Measurements from ENCODE around the gene DGLUCY.
"Not testable (repeated sequence)": the region's sequence is repeated elsewhere in the genome, so short reads cannot be mapped to it uniquely, and the experiment has no call there.

The DGLUCY gene

GRCh38 chr14:91159906-91160305 lies 46.0 kb downstream of the DGLUCY start:
- DNase-seq (ENCODE audit: extremely low spot score, insufficient read length, low read depth) (no peak), FAIRE-seq (no peak)

DNA sequence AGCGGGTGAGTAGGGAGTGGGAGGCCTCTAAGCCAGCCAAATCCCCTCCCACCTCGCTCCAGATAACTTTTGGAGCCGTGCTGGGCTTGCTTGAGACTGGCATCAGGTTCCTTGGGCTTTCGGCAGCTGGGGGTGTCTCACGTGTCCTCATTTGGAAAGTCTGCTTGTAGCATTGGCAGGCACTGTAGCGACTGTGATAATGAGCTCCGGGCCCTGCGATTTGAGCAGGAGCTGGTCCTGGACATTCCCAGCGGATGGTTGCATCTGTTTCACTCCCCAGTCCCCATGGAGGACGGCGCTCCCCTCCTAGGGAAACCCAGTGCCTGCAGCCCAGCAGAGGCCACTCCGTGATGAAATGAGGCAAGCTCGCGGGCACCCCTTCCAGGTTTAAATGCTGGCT lies 49.4 kb downstream of the DGLUCY start:
- DNase-seq (ENCODE audit: extremely low spot score, insufficient read length, low read depth): no peak
- FAIRE-seq: no peak

DNA sequence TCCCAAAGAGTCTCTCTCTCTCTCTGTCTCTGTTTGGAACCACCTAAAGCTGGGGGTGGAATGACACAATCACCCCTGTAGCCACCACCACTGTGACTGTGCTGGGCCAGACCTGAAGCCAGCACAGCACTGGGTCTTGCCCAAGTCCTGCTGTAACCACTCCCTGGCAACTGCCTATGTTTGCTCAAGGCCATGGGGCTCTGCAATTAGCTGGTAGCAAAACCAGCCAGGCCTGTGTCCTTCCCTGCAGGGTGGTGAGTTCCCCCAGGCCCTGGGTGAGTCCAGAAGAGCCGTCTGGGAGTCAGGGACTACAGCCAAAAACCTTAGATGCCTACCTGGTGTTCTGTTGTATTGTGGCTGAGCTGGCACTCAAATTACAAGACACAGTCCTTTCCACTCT lies 50.8 kb downstream of the DGLUCY start:
- FAIRE-seq: no peak
- no peak for DNase-seq (ENCODE audit: extremely low spot score, insufficient read length, low read depth)

GRCh38 chr14:91167380-91167770 lies 53.5 kb downstream of the DGLUCY start:
- DNase-seq (ENCODE audit: extremely low spot score, insufficient read length, low read depth) (no peak), FAIRE-seq (no peak)

DNA sequence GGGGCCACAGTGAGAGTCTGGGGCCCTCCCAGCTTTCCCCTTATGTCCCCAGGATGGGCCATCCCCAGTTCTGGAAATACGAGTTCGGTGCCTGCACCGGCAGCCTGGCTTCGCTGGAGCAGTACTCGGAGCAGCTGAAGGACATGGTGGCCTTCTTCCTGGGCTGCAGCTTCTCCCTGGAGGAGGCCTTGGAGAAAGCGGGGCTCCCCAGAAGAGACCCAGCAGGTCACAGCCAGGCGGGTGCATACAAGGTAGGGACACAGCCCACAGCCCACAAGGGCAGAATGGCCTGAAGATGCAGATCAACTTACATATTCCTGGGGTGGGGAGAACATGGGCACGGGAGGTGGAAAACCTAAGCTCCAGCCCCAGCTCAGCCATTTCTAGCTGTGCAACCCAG lies 56.1 kb downstream of the DGLUCY start:
- FAIRE-seq (no peak), DNase-seq (ENCODE audit: extremely low spot score, insufficient read length, low read depth) (no peak)

GRCh38 chr14:91170504-91171121 lies 56.7 kb downstream of the DGLUCY start:
- no peak for DNase-seq (ENCODE audit: extremely low spot score, insufficient read length, low read depth)

GRCh38 chr14:91171291-91171690 lies 57.4 kb downstream of the DGLUCY start:
- DNase-seq (ENCODE audit: extremely low spot score, insufficient read length, low read depth) (no peak), FAIRE-seq (no peak)

More at GRCh38 chr14:91170504-91171121, 56.7 kb downstream of the DGLUCY start:
- no peak for FAIRE-seq

DNA sequence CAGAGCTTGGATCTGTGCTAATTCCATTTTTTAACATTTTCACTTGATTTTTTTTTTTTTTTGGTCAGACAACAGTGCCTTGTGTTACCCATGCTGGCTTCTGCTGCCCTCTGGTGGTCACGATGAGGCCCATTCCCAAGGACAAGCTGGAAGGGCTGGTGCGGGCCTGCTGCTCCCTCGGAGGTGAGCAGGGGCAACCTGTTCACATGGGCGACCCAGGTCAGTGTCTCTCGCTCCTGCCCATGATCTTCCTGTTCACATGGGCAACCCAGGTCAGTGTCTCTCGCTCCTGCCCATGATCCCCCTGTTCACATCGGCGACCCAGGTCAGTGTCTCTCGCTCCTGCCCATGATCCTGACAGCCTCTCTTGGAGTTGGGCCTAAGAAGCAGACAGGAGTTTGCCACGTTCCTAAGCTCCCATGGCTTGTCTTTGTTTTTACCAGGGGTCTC lies 59.4 kb downstream of the DGLUCY start:
- peak; percentile 81 for FAIRE-seq
- peak; percentile 54 for DNase-seq (ENCODE audit: extremely low spot score, insufficient read length, low read depth)

GRCh38 chr14:91173904-91174303 lies 60.0 kb downstream of the DGLUCY start:
- DNase-seq (ENCODE audit: extremely low spot score, insufficient read length, low read depth) (no peak), FAIRE-seq (no peak)

- FAIRE-seq: no peak
- DNase-seq (ENCODE audit: extremely low spot score, insufficient read length, low read depth): no peak
Observed at GRCh38 chr14:91175291-91176201, 61.7 kb downstream of the DGLUCY start.

DNA sequence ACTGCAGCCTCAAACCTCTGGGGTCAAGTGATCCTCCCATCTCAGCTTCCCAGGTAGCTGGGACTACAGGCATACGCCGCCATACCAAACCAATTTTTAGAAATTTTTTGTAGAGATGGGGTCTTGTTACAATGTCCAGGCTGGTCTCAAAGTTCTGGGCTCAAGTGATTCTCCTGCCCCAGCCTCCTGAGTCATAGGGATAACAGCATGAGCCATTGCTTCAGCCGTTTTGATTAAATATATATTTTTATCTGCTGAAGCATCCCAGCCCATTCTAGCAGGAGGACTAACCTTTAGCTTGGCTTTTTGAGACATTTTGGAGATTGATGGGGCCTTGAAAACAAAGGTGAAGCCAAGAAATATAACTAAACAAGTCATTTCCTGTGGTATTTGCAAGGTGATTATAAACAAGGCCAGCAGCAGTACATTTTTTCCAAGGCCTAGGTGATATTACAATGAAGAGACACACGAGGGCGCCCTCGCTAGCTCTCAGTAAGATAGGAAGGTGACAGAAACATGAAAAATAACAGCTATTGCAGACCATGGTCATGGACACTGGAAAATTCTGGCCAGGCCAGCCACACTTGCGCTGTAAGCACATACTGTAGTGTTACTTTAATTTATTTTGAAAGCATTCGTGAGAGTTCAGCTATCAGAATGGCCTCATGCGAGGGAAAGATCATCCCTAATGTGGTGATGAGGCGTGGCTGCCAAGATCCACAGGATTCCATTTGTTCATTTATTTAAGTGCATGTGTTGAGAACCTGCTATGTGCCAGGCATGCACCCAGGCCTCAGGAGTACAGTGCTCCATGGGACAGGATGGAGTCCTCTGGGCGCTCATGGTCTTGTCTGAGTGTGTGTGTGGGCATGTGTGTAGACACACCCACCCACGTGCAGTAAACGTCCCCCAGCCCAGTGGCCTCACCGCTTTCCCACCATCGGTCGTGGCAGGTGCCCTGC lies 63.5 kb downstream of the DGLUCY start:
- FAIRE-seq: peak; percentile 94
- DNase-seq (ENCODE audit: extremely low spot score, insufficient read length, low read depth): peak; percentile 48

- DNase-seq (ENCODE audit: extremely low spot score, insufficient read length, low read depth) (no peak), FAIRE-seq (no peak)
Observed at GRCh38 chr14:91180611-91181010, 66.7 kb downstream of the DGLUCY start.

DNA sequence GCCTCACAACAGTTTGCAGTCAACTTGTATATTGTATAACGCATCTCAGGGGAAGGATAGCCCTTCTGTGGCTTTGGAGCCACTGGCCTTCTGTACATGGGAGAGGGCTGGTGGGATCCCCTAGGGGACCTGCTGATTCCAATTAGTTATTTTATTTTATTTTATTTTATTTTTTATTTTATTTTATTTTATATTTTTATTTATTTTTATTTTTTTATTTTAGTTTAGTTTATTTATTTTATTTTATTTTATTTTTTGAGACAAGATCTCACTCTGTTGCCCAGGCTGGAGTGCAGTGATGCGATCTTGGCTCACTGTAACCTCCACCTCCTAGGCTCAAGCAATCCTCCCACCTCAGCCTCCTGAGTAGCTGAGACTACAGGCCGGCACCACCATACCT lies 68.9 kb downstream of the DGLUCY start:
- FAIRE-seq; DNase-seq (ENCODE audit: extremely low spot score, insufficient read length, low read depth): not testable (repeated sequence)

DNA sequence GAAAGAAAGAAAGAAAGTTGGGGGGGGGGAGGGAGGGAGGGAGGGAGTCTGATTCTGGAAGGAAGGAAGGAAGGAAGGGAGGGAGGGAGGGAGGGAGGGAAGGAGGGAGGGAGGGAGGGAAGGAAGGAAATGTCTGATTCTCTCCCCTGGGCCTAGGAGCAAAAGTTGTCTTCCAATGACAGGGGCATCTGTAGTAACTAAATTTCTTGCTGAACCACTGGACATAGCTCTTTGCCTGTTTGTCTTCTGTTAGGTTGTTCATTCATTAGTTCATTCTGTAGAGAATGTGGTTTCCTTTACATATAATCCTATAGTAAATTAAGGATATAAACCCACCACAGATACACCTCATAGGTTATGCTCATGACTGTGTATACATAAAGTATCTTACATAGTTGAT lies 70.7 kb downstream of the DGLUCY start:
- no peak for FAIRE-seq
- no peak for DNase-seq (ENCODE audit: extremely low spot score, insufficient read length, low read depth)

- DNase-seq (ENCODE audit: extremely low spot score, insufficient read length, low read depth) (no peak), FAIRE-seq (no peak)
Observed at GRCh38 chr14:91185721-91186120, 71.8 kb downstream of the DGLUCY start.

- FAIRE-seq (no peak), DNase-seq (ENCODE audit: extremely low spot score, insufficient read length, low read depth) (no peak)
Observed at GRCh38 chr14:91186515-91187066, 72.7 kb downstream of the DGLUCY start.

- FAIRE-seq (no peak), DNase-seq (ENCODE audit: extremely low spot score, insufficient read length, low read depth) (no peak)
Observed at GRCh38 chr14:91187271-91187670, 73.4 kb downstream of the DGLUCY start.

DNA sequence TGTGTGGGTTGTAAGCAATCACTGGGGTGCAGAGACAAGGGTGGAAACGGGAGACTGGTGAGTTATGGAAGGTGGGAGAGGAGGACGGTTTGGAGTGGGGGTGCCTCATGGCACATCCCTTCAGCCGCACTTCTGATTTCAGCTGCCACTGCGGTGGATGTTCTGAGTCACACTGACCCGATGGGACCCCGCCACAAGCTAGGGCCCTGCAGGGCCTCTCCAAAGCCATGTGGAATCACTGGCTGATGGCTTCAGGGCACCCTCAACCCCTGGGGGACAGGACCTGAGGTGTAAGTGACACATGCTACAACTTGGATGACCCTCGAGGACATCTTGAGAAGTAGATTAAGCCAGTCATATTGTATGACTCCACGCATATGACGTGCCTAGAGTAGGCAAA lies 77.0 kb downstream of the DGLUCY start:
- no peak for DNase-seq (ENCODE audit: extremely low spot score, insufficient read length, low read depth)
- FAIRE-seq: no peak

- FAIRE-seq (no peak), DNase-seq (ENCODE audit: extremely low spot score, insufficient read length, low read depth) (no peak)
Observed at GRCh38 chr14:91193069-91193468, 79.2 kb downstream of the DGLUCY start.

GRCh38 chr14:91195881-91196280 lies 82.0 kb downstream of the DGLUCY start:
- FAIRE-seq (no peak), DNase-seq (ENCODE audit: extremely low spot score, insufficient read length, low read depth) (no peak)
